A549 treated with Mapracorat at 1 μM for 4 hours (cell line): Measurements from ENCODE around the gene OR5AC2. TPM values are rescaled to one million over a fixed set of nuclear protein-coding genes. Genes with fewer than 3 reads are reported as not detected.

Experiments
- total RNA-seq: library from RNA; stranded (reverse); fragments of 200-300 nt; extraction: Qiagen RNA extraction; gene quantifications from 5 replicates; pipeline ENCODE4 v1.2.3, GENCODE V29; 2022

Gene OR5AC2, protein sequence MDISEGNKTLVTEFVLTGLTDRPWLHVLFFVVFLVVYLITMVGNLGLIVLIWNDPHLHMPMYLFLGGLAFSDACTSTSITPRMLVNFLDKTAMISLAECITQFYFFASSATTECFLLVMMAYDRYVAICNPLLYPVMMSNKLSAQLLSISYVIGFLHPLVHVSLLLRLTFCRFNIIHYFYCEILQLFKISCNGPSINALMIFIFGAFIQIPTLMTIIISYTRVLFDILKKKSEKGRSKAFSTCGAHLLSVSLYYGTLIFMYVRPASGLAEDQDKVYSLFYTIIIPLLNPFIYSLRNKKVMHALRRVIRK
- not detected in 5 replicates for total RNA-seq

DNA sequence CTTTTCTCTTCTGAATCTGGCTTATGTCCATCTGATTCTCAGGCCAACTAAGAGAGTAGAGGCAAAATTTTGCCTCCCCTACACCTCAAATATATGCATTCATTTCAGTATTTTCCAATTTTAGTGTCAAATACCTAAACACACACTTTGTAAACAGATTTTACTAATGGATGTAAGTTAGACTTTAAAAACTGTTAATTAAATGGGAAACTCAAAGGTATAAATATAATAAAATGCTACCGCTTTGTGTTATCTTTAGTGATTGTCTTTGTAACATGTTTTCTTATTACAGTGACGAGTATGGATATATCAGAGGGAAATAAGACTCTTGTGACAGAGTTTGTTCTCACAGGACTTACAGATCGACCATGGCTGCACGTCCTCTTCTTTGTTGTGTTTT is at the start of gene OR5AC2:
OR5AC2 (plus strand) TSS at position 301 of the 400 bp plus-strand sequence; CDS start at position 301, 0 bp downstream.

DNA sequence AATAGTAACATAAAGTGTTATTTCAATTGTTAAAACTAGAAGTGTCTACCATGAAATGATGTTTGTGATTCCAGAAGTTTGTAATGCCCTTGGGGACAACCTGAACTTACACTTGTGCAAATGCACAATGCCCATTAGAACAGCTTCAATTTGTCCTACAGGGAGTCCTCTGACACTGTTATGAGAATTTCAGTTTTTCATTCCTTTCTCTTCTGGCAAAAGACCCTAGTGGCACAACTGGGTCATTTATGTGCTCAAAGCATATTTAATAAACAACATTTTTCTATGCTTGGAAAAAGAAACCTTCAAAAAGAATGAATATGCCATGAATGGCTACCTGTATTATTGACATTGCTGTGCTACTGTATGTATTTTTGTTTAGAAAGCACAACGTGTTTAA is 43.4 kb downstream of the OR5AC2 start, which contains the start of gene OR5H1:
OR5H1 (plus strand) TSS at position 301 of the 400 bp plus-strand sequence. CDS start 1,977 bp downstream, outside the sequence.

Other genes starting within 250 kb of the OR5AC2 start
- 27.7 to 31.9 TPM (median 29.6 TPM) in 5 replicates for gene RIOX2, start 114.7 kb upstream of the OR5AC2 start, total RNA-seq
- not detected in 5 replicates for gene GABRR3, start 51.9 kb upstream of the OR5AC2 start, total RNA-seq
- not detected in 5 replicates for gene OR5H1, start 43.5 kb downstream of the OR5AC2 start, total RNA-seq
- not detected in 5 replicates for gene OR5H14, start 60.3 kb downstream of the OR5AC2 start, total RNA-seq
- not detected in 5 replicates for gene OR5H15, start 79.5 kb downstream of the OR5AC2 start, total RNA-seq
- gene OR5H6, start 177.1 kb downstream of the OR5AC2 start, total RNA-seq: not detected in 5 replicates
- gene OR5H2, start 195.3 kb downstream of the OR5AC2 start, total RNA-seq: not detected in 5 replicates